Measurements from ENCODE around the gene CREBBP.

The CREBBP gene

GRCh38 chr16:3737181-3737580 lies 143.3 kb downstream of the CREBBP start:
- Histone ChIP-seq H3K4me1 (no peaks in the 10 kb centered on the region), H3K4me3 (ENCODE audit: low read depth, low read length) (no peak overlapping the region), H3K27me3 (no peaks in the 10 kb centered on the region), H3K9me3 (no peaks in the 10 kb centered on the region), H3K36me3 (peaks cover 50% of the 10 kb centered on the region)
- TF ChIP-seq, protein P1, sequence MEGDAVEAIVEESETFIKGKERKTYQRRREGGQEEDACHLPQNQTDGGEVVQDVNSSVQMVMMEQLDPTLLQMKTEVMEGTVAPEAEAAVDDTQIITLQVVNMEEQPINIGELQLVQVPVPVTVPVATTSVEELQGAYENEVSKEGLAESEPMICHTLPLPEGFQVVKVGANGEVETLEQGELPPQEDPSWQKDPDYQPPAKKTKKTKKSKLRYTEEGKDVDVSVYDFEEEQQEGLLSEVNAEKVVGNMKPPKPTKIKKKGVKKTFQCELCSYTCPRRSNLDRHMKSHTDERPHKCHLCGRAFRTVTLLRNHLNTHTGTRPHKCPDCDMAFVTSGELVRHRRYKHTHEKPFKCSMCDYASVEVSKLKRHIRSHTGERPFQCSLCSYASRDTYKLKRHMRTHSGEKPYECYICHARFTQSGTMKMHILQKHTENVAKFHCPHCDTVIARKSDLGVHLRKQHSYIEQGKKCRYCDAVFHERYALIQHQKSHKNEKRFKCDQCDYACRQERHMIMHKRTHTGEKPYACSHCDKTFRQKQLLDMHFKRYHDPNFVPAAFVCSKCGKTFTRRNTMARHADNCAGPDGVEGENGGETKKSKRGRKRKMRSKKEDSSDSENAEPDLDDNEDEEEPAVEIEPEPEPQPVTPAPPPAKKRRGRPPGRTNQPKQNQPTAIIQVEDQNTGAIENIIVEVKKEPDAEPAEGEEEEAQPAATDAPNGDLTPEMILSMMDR (IDR thresholded peaks at IDR 0.05; ENCODE audit: low read depth, low read length) = no peak
- DNase-seq = no peak

GRCh38 chr16:3736116-3736515 lies 144.4 kb downstream of the CREBBP start:
- H3K4me1 ChIP-seq = no peaks in the 10 kb centered on the region

GRCh38 chr16:3735541-3735940 lies 145.0 kb downstream of the CREBBP start:
- peaks cover 64% of the 10 kb centered on the region for H3K36me3 ChIP-seq
- TF ChIP-seq, protein P1 (IDR thresholded peaks at IDR 0.05; ENCODE audit: low read depth, low read length) = no peak
- no peak for DNase-seq
- no peak overlapping the region for H3K4me3 ChIP-seq (ENCODE audit: low read depth, low read length)
- H3K27me3 ChIP-seq = no peaks in the 10 kb centered on the region
- no peaks in the 10 kb centered on the region for H3K4me1 ChIP-seq
- no peaks in the 10 kb centered on the region for H3K9me3 ChIP-seq

More at GRCh38 chr16:3736116-3736515, 144.4 kb downstream of the CREBBP start:
- no peaks in the 10 kb centered on the region for H3K9me3 ChIP-seq
- H3K27me3 ChIP-seq = no peaks in the 10 kb centered on the region
- H3K36me3 ChIP-seq = peaks cover 58% of the 10 kb centered on the region
- H3K4me3 ChIP-seq (ENCODE audit: low read depth, low read length) = no peak overlapping the region
- TF ChIP-seq, protein P1 (IDR thresholded peaks at IDR 0.05; ENCODE audit: low read depth, low read length) = no peak
- no peak for DNase-seq

DNA sequence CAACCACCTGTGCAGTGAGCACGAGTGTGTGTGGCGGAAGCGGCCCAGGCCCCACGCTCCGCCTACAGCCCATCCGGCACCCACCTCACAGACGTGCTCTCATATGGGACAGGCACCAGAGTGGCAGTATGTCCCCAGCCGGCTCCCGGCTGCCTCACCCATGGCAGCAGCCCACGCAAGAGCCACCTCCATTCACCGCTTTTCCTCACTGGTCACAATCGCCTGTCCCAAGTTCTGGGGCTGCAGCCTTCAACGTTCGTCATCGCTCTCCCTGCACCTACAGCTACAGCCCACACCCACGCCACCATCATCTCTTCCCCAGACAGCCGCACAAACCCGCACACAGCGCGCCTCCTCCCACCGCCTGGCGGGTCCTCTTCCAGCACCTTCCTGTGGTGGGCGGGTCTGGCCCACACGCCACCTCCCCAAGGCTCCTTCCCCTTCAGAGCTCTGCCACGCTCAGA lies 145.7 kb downstream of the CREBBP start:
- H3K27me3 ChIP-seq = no peaks in the 10 kb centered on the region
- peaks cover 68% of the 10 kb centered on the region for H3K36me3 ChIP-seq

DNA sequence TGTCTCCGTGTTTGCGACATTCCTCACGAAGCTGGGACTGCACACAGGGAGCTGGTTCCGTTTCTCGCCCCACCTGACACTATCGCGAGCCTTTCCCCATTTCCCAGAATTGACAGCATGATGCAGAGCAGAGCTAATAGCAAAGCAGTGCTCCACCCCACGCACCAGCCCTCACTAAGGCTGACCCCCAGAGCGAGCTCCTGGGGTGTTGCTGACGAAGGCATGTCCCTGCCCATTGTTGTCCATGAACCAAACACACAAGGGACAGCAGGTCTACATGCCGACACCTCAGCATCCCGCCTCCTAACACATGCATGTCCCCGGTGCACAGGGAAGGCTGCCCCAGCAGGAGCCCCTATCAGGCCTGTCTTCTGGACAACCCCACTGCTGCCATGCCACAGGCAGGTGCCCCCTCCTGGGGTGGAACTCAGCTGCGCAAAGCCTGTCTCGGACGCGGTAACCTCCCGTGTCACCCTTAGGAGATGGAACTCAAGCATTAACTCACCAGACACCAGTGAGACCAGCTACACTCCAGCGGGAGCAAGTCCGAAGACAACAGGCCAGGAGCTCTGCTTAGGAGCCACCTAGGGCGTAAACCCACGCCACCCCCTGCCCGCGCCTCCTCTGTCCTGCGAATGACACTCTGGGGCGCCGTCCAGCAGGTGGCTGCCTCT lies 146.3 kb downstream of the CREBBP start:
- TF ChIP-seq, protein P1 (IDR thresholded peaks at IDR 0.05; ENCODE audit: low read depth, low read length) = no peak
- Histone ChIP-seq H3K27me3 (no peaks in the 10 kb centered on the region), H3K36me3 (peaks cover 68% of the 10 kb centered on the region), H3K9me3 (no peaks in the 10 kb centered on the region), H3K4me1 (no peaks in the 10 kb centered on the region), H3K4me3 (ENCODE audit: low read depth, low read length) (no peak overlapping the region)
- no peak for DNase-seq

More for the DNA sequence above, 145.7 kb downstream of the CREBBP start:
- H3K9me3 ChIP-seq = no peaks in the 10 kb centered on the region
- TF ChIP-seq, protein P1 (IDR thresholded peaks at IDR 0.05; ENCODE audit: low read depth, low read length) = no peak
- H3K4me1 ChIP-seq = no peaks in the 10 kb centered on the region
- DNase-seq = no peak
- H3K4me3 ChIP-seq (ENCODE audit: low read depth, low read length) = no peak overlapping the region

DNA sequence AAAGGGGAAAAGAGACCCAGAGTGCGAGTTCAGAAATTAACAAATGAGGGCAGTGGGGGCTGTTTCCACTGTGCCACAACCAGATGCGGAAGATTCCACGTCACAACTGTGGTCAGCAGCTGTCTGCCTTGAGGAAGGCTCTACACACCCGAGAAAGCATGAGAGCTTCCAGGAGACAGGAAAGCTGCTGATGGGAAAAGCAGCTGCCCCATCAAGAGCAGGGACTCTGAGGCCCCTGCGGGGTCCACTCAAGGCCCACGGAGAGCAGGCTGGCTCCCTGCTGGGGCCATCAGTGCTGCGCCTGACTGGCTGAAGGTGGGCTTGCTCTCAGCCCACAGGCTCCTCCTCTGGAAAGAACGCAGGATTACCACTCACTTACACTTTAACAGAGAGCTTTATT lies 148.3 kb downstream of the CREBBP start:
- Histone ChIP-seq H3K36me3 (peaks cover 72% of the 10 kb centered on the region), H3K27me3 (no peaks in the 10 kb centered on the region), H3K9me3 (no peaks in the 10 kb centered on the region), H3K4me3 (ENCODE audit: low read depth, low read length) (no peak overlapping the region), H3K4me1 (no peaks in the 10 kb centered on the region)
- TF ChIP-seq, protein P1 (IDR thresholded peaks at IDR 0.05; ENCODE audit: low read depth, low read length) = no peak
- DNase-seq = no peak
